HCT116 (cell line): ENCODE results near the gene CHN1. TPM values are rescaled to one million over a fixed set of nuclear protein-coding genes. Genes with fewer than 3 reads are reported as not detected.

ENCODE experiments used
- ATAC-seq: fragments of 200-7000 bp; cut with Tn5 transposase; 2 replicates; pipeline ENCODE4 v1.9.1; 2020; ENCODE audit warnings: mild to moderate bottlenecking, moderate library complexity
- BruUV-seq: library from RNA; stranded (reverse); fragments of 400-500 nt; replicated peaks from 2 replicates; lab custom pipeline; 2021; lab: Mats Ljungman, UMichigan
- CTCF ChIA-PET: fragments of 300-600 bp; sonication (Branson Sonifier 250); formaldehyde crosslinking; loops from one replicate; lab custom pipeline; 2021; ENCODE audit warnings: antibody characterized with exemption; lab: Charles Lee
- POLR2A ChIA-PET: fragments of 300-600, 350-600 bp; sonication (Branson Sonifier 250); formaldehyde crosslinking; loops from one replicate; lab custom pipeline; 2021; ENCODE audit warnings: antibody characterized with exemption; lab: Charles Lee
- RAD21 ChIA-PET, 2 experiments: fragments of 300-600 bp; sonication (Branson Sonifier 250); formaldehyde crosslinking; loops; one replicate each; lab custom pipeline; 2023; ENCODE audit warnings: low total read pairs in 2 of 2; ENCODE audit not compliant: uncharacterized antibody in 2 of 2, unreplicated experiment in 2 of 2, low non-redundant PET in 1 of 2; lab: Charles Lee
- DNase-seq: peaks from one replicate; pipeline ENCODE4 v3.0.0-alpha.2; 2010; ENCODE audit warnings: low read depth, low spot score
- H2AFZ ChIP-seq: fragments of 200-600 bp; shearing (Covaris generic), sonication (generic); 2 replicates; pipeline ENCODE4 v1.6.1; 2017; ENCODE audit warnings: low read depth, mixed run types, mixed read lengths, antibody characterized with exemption, low read length; ENCODE audit not compliant: poor library complexity, severe bottlenecking
- H3K27ac ChIP-seq: 2 replicates; pipeline ENCODE4 v1.5.1; 2012; ENCODE audit warnings: low read depth, low read length
- H3K27me3 ChIP-seq: fragments of 200-600 bp; sonication (generic); 2 replicates; pipeline ENCODE4 v1.6.1; 2016; ENCODE audit warnings: mixed run types, low read length, mixed read lengths; ENCODE audit not compliant: insufficient read depth
- H3K36me3 ChIP-seq, 2 experiments: fragments of 200-500 bp in 1 of 2; fragments of 200-600 bp in 1 of 2; sonication (Bioruptor generic) in 1 of 2; sonication (generic) in 1 of 2; 2 replicates each; pipeline versions ENCODE4 v1.5.1 to v1.6.1; 2014 to 2016; ENCODE audit warnings: low read length in 2 of 2, inconsistent platforms in 1 of 2, mixed read lengths in 1 of 2, mixed run types in 1 of 2; ENCODE audit not compliant: insufficient read depth in 2 of 2, control insufficient read depth in 1 of 2
- H3K4me1 ChIP-seq, 2 experiments: fragments of 200-600 bp in 1 of 2; sonication (generic) in 1 of 2; 2 replicates each; pipeline versions ENCODE4 v1.5.1 to v1.6.1; 2012 to 2017; ENCODE audit warnings: low read length in 2 of 2, inconsistent platforms in 1 of 2, mild to moderate bottlenecking in 1 of 2, mixed read lengths in 1 of 2, mixed run types in 1 of 2, moderate library complexity in 1 of 2; ENCODE audit not compliant: insufficient read depth in 2 of 2, control insufficient read depth in 1 of 2
- H3K4me2 ChIP-seq: fragments of 200-600 bp; sonication (generic); 2 replicates; pipeline ENCODE4 v1.6.1; 2017; ENCODE audit warnings: mixed run types, low read length, mixed read lengths
- H3K4me3 ChIP-seq, 2 experiments: fragments of 200-600 bp in 1 of 2; sonication (generic) in 1 of 2; replicated peaks in 1 of 2; 2 replicates each; pipeline ENCODE4 v1.5.1; 2011 to 2016; ENCODE audit warnings: low read length in 2 of 2, control low read depth in 1 of 2, low read depth in 1 of 2, mild to moderate bottlenecking in 1 of 2, mixed read lengths in 1 of 2, mixed run types in 1 of 2
- H3K79me2 ChIP-seq: fragments of 200-600 bp; sonication (generic); 2 replicates; pipeline ENCODE4 v1.6.1; 2017; ENCODE audit warnings: mild to moderate bottlenecking, mixed run types, low read length, moderate library complexity, mixed read lengths; ENCODE audit not compliant: insufficient read depth
- H3K9ac ChIP-seq: fragments of 200-600 bp; sonication (generic); 2 replicates; pipeline ENCODE4 v1.6.1; 2016; ENCODE audit warnings: low read length, mixed read lengths
- H3K9me2 ChIP-seq: fragments of 200-600 bp; sonication (generic), shearing (Covaris generic); 2 replicates; pipeline ENCODE4 v1.6.1; 2017; ENCODE audit warnings: mixed run types, mild to moderate bottlenecking, moderate library complexity; ENCODE audit not compliant: insufficient read depth
- H3K9me3 ChIP-seq, 2 experiments: fragments of 200-500 bp in 1 of 2; fragments of 200-600 bp in 1 of 2; sonication (Bioruptor generic) in 1 of 2; sonication (generic) in 1 of 2; 2 replicates each; pipeline ENCODE4 v1.6.1; 2014 to 2017; ENCODE audit warnings: low read length in 2 of 2, mixed read lengths in 2 of 2, inconsistent platforms in 1 of 2, low read depth in 1 of 2, mild to moderate bottlenecking in 1 of 2, mixed run types in 1 of 2, moderate library complexity in 1 of 2; ENCODE audit not compliant: control insufficient read depth in 1 of 2, insufficient read depth in 1 of 2
- H4K20me1 ChIP-seq: fragments of 200-600 bp; sonication (generic), shearing (Covaris generic); 2 replicates; pipeline ENCODE4 v1.6.1; 2017; ENCODE audit warnings: mixed run types, mild to moderate bottlenecking, moderate library complexity; ENCODE audit not compliant: insufficient read depth
- ATF3 ChIP-seq: IDR thresholded peaks from 2 replicates; pipeline ENCODE4 v1.6.1; 2012
- CTCF ChIP-seq, 3 experiments: fragments of 200-600 bp in 1 of 3; sonication (generic) in 1 of 3; IDR thresholded peaks in 2 of 3; conservative IDR thresholded peaks in 1 of 3; 2 replicates each; pipeline ENCODE4 v1.5.1; 2012 to 2017; ENCODE audit warnings: low read depth in 2 of 3, low read length in 2 of 3, antibody characterized with exemption in 1 of 3, borderline replicate concordance in 1 of 3, control low read depth in 1 of 3, mild to moderate bottlenecking in 1 of 3, mixed read lengths in 1 of 3, mixed run types in 1 of 3, moderate library complexity in 1 of 3; ENCODE audit not compliant: insufficient read depth in 1 of 3
- ELF1 ChIP-seq: IDR thresholded peaks from 2 replicates; pipeline ENCODE4 v1.6.1; 2012; ENCODE audit warnings: low read depth, borderline replicate concordance
- EZH2 ChIP-seq: fragments of 200-600 bp; sonication (generic); IDR thresholded peaks from 2 replicates; pipeline ENCODE4 v1.6.1; 2017; ENCODE audit warnings: antibody characterized with exemption, mixed run types
- EZH2phosphoT487 ChIP-seq: fragments of 200-600 bp; IDR thresholded peaks from 2 replicates; pipeline ENCODE4 v1.6.1; 2018; ENCODE audit warnings: antibody characterized with exemption, borderline replicate concordance
- FOSL1 ChIP-seq: IDR thresholded peaks from 2 replicates; pipeline ENCODE4 v1.6.1; 2012; ENCODE audit warnings: low read depth
- JUND ChIP-seq: IDR thresholded peaks from 2 replicates; pipeline ENCODE4 v1.6.1; 2012
- MAX ChIP-seq: IDR thresholded peaks from 2 replicates; pipeline ENCODE4 v1.6.1; 2012
- POLR2A ChIP-seq: IDR thresholded peaks from 2 replicates; pipeline ENCODE4 v1.7.0; 2011; ENCODE audit warnings: borderline replicate concordance; ENCODE audit not compliant: insufficient read depth, insufficient read length; ENCODE audit errors: extremely low read depth
- RAD21 ChIP-seq: IDR thresholded peaks from 2 replicates; pipeline ENCODE4 v1.6.1; 2012; ENCODE audit warnings: low read depth, mild to moderate bottlenecking
- REST ChIP-seq: IDR thresholded peaks from 2 replicates; pipeline ENCODE4 v1.6.1; 2012; ENCODE audit warnings: low read depth
- SIN3A ChIP-seq: IDR thresholded peaks from 2 replicates; pipeline ENCODE4 v1.6.1; 2012; ENCODE audit warnings: low read depth
- SP1 ChIP-seq: IDR thresholded peaks from 2 replicates; pipeline ENCODE4 v1.6.1; 2012; ENCODE audit warnings: low read depth
- TCF7L2 ChIP-seq: IDR thresholded peaks from 2 replicates; pipeline ENCODE4 v1.7.0; 2011; ENCODE audit warnings: borderline replicate concordance, inconsistent platforms; ENCODE audit not compliant: insufficient read depth, insufficient read length; ENCODE audit errors: extremely low read depth
- YY1 ChIP-seq: IDR thresholded peaks from 2 replicates; pipeline ENCODE4 v1.6.1; 2011; ENCODE audit warnings: low read length, low read depth, moderate library complexity, mild to moderate bottlenecking; ENCODE audit not compliant: insufficient replicate concordance; ENCODE audit errors: extremely low read depth
- ZFX ChIP-seq: fragments of 450-650 bp; IDR thresholded peaks from 2 replicates; pipeline ENCODE4 v1.6.1; 2017
- ZNF274 ChIP-seq: fragments of 200-500 bp; sonication (Bioruptor generic); IDR thresholded peaks from 2 replicates; pipeline ENCODE4 v1.6.1; 2014; ENCODE audit warnings: mild to moderate bottlenecking, low read depth, low read length, inconsistent platforms
- intact Hi-C: fragments of 100-400 bp; cut with micrococcal nuclease; formaldehyde crosslinking; loops from 2 replicates; pipeline ENCODE4 v1.10.0; 2022
- total RNA-seq: library from RNA; stranded (reverse); gene quantifications from one replicate; pipeline ENCODE4 v1.2.1, GENCODE V29; 2021; ENCODE audit not compliant: unreplicated experiment

Gene CHN1
- total RNA-seq, 1 experiment from 2014 or later = 3.6 TPM

GRCh38 chr2:174965551-174965950, 39.6 kb downstream of the CHN1 start:
- H3K4me3 ChIP-seq = no peak overlapping the region
- ChIA-PET POLR2A (no interaction called here), CTCF (no interaction called here), RAD21 (interaction anchor here in 1 of 2 experiments (0.6 kb wide), 1 partner anchor 468 kb away, joined by 4 read pairs; no protein-coding TSS in a partner anchor)
- H4K20me1 ChIP-seq = no peaks in the 10 kb centered on the region
- H3K9ac ChIP-seq = no peak overlapping the region
- ATAC-seq (no peak), DNase-seq (no peak)
- no peaks in the 10 kb centered on the region for H3K9me3 ChIP-seq
- intact Hi-C loops = no loop called here
- no peak overlapping the region for H3K4me2 ChIP-seq
- H3K79me2 ChIP-seq = no peaks in the 10 kb centered on the region
- H3K27me3 ChIP-seq = no peaks in the 10 kb centered on the region
- H3K9me2 ChIP-seq = no peaks in the 10 kb centered on the region
- no TSS peak for BruUV-seq
- H3K27ac ChIP-seq = no peak overlapping the region
- no peaks in the 10 kb centered on the region for H3K36me3 ChIP-seq
- no peak for TF ChIP-seq SIN3A
- TF ChIP-seq EZH2 = no peak
- no peak for TF ChIP-seq CTCF (IDR thresholded peaks at IDR 0.05 in 2 of 3, conservative IDR thresholded peaks at IDR 0.05 in 1 of 3; ENCODE audit: borderline replicate concordance in 1 of 3, insufficient read depth in 1 of 3, low read depth in 2 of 3, low read length in 2 of 3)
- TF ChIP-seq MAX = no peak
- TF ChIP-seq ELF1 = no peak
- no peak for TF ChIP-seq REST
- no peak for TF ChIP-seq ZNF274
- TF ChIP-seq FOSL1 = no peak
- no peak for TF ChIP-seq ATF3
- TF ChIP-seq TCF7L2 = no peak
- no peak for TF ChIP-seq JUND
- TF ChIP-seq SP1 = no peak
- no peak for TF ChIP-seq EZH2phosphoT487
- no peak for TF ChIP-seq RAD21
- TF ChIP-seq YY1 = no peak
- no peak for TF ChIP-seq ZFX
- no peak for TF ChIP-seq POLR2A
- H2AFZ ChIP-seq = no peak overlapping the region
- H3K4me1 ChIP-seq = no peaks in the 10 kb centered on the region
